ENCODE results near the gene PIP5K1C.

Gene PIP5K1C

GRCh38 chr19:3740431-3740830, 40.2 kb upstream of the PIP5K1C start:
- DNase-seq, result no peak

GRCh38 chr19:3738477-3739220, 38.4 kb upstream of the PIP5K1C start:
- in situ Hi-C loops (cut with HindIII; ENCODE audit: low pct_ligation_motif_present, low sequenced_read_pairs), result no loop called here
- no peak overlapping the region for H3K27ac ChIP-seq
- no peaks in the 10 kb centered on the region for H3K27me3 ChIP-seq (replicated peaks)
- no peak overlapping the region for H3K4me3 ChIP-seq (ENCODE audit: low read depth, low read length)
- TF ChIP-seq CTCF (IDR thresholded peaks at IDR 0.05; ENCODE audit: low read depth, low read length, missing control alignments), result no peak
- DNase-seq, result no peak
- H3K36me3 ChIP-seq (replicated peaks), result no peaks in the 10 kb centered on the region

More at GRCh38 chr19:3740431-3740830, 40.2 kb upstream of the PIP5K1C start:
- Histone ChIP-seq H3K27me3 (replicated peaks) (no peaks in the 10 kb centered on the region), H3K27ac (no peak overlapping the region), H3K4me3 (ENCODE audit: low read depth, low read length) (no peak overlapping the region), H3K36me3 (replicated peaks) (no peaks in the 10 kb centered on the region)
- in situ Hi-C loops (cut with HindIII; ENCODE audit: low pct_ligation_motif_present, low sequenced_read_pairs), result no loop called here
- TF ChIP-seq CTCF (IDR thresholded peaks at IDR 0.05; ENCODE audit: low read depth, low read length, missing control alignments), result no peak

GRCh38 chr19:3737487-3738205, 37.4 kb upstream of the PIP5K1C start:
- no peak for DNase-seq
- Histone ChIP-seq H3K27me3 (replicated peaks) (no peaks in the 10 kb centered on the region), H3K4me3 (ENCODE audit: low read depth, low read length) (no peak overlapping the region), H3K36me3 (replicated peaks) (no peaks in the 10 kb centered on the region), H3K27ac (no peak overlapping the region)
- in situ Hi-C loops (cut with HindIII; ENCODE audit: low pct_ligation_motif_present, low sequenced_read_pairs), result no loop called here
- no peak for TF ChIP-seq CTCF (IDR thresholded peaks at IDR 0.05; ENCODE audit: low read depth, low read length, missing control alignments)

GRCh38 chr19:3736106-3736724, 35.9 kb upstream of the PIP5K1C start:
- no peaks in the 10 kb centered on the region for H3K36me3 ChIP-seq (replicated peaks)
- no peak overlapping the region for H3K27ac ChIP-seq
- in situ Hi-C loops (cut with HindIII; ENCODE audit: low pct_ligation_motif_present, low sequenced_read_pairs), result no loop called here
- H3K4me3 ChIP-seq (ENCODE audit: low read depth, low read length), result no peak overlapping the region
- TF ChIP-seq CTCF (IDR thresholded peaks at IDR 0.05; ENCODE audit: low read depth, low read length, missing control alignments), result no peak
- no peak for DNase-seq
- no peaks in the 10 kb centered on the region for H3K27me3 ChIP-seq (replicated peaks)

- Histone ChIP-seq H3K27me3 (replicated peaks) (no peaks in the 10 kb centered on the region), H3K36me3 (replicated peaks) (no peaks in the 10 kb centered on the region), H3K4me3 (ENCODE audit: low read depth, low read length) (no peak overlapping the region), H3K27ac (no peak overlapping the region)
- in situ Hi-C loops (cut with HindIII; ENCODE audit: low pct_ligation_motif_present, low sequenced_read_pairs), result no loop called here
- DNase-seq, result no peak
- no peak for TF ChIP-seq CTCF (IDR thresholded peaks at IDR 0.05; ENCODE audit: low read depth, low read length, missing control alignments)
Observed at GRCh38 chr19:3734310-3734600, 34.0 kb upstream of the PIP5K1C start.
